AML-193 (cell line): ENCODE results near the gene MICAL3.

Source experiments
- DNase-seq, 2 experiments: peaks; one replicate each; lab custom pipeline; 2025; lab: John Stamatoyannopoulos, UW

Gene MICAL3

DNA sequence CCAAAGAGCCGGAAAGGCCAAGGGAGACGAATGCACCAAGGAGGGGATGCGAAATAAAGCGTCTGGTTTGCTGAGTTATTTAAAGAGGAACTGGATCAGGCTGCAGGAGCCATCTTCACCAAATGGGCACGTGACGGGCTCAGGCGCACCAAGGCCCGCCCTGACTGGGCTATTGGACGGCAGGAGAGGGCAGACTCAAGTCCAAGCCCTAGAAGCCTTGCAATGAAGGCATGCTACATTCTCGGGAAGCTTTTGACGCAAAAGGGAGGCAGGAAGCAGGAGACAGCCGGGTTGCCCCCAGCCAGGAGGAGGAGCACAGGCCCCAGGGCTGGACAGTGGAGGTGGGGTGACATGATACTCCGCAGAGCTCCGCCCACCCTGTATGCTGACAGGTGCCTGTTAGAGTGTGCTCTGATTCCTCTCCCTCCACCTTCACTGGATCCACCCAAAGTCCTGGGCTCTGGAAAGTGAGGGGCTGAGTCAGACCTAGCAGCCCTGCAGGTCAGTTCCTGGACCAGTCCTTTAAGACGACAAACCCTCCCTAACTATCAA lies 208.6 kb downstream of the MICAL3 start:
- DNase-seq, result no peak

DNA sequence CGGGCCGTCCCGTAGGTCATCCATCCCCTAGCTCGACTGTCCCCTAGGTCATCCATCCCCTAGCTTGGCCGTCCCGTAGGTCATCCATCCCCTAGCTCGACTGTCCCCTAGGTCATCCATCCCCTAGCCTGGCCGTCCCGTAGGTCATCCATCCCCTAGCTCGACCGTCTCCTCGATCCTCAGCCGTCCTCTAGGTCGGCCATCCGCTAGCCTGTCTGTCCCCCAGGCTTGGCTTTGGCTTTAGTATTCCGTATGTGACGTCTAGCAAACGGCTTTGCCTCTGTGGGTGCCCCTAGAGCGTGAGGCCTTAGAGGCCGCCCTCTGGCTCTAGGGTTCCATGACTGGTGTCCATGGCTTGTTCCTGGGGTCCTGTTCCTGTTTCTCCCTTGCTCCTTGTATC lies 209.5 kb downstream of the MICAL3 start:
- DNase-seq, result no peak

DNA sequence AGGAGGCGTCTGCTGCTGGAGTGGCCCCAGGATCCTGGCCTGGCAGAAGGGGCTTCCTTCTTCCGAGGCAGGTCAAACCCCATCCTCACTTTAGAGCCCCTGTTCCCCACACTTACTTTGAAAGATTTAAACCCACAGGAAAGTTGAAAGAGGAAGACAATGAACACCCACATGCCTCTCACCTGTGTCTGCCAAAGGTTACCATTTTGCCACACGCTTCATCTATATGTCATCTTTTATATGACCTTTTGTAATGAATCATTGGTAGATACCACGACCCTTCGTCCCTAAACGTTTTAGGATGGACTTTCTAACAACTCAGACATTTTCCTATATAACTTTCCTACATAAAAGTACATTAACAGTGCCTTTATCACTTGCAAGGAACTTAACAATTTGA lies 210.3 kb downstream of the MICAL3 start:
- no peak for DNase-seq

DNA sequence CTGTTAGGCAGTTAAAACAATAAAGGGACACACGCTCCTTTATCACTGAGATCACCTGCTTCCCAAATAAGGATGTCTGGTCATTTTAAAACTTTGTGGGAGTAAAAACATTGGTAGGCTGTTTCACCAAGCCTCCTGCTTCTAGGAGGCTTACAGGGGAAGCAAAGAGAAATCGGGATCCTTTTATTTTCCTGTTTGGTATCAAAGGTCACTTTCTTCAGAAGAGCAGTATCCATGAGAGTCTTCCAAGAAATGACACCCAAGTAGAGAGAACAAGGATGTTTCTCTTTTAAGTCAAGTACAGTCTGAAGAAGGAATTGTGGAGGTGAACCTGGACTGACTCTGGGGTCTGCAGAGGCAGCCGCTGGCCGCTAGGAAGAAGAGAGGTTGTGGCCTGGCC lies 213.2 kb downstream of the MICAL3 start:
- DNase-seq, result no peak

DNA sequence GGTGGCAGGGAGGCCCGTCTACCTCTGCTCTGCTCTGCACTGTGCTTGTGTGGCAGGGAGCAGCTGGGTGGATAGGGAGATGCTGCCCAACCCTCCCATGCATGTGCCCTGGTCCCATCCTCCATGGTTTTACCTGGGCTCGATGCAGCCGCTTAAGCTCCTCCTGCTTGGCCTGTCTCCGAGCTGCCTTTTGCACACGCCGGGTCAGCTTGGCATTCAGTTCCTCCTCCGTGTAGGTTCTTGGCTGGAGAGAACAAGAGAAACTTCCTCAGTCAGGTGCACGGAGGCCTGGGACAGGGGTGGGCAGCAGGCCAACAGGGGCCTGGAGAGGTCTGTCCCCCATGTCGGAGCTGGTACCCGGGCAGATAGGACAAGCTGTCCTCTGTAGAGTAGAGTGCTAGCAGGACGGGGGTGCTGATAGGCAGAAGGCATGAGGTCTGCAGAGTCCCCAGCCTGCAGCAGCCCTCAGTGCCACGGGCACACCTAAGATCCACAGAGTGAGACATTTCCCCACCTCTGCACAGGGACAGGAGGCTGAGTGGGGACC lies 213.7 kb downstream of the MICAL3 start:
- DNase-seq, result no peak

DNA sequence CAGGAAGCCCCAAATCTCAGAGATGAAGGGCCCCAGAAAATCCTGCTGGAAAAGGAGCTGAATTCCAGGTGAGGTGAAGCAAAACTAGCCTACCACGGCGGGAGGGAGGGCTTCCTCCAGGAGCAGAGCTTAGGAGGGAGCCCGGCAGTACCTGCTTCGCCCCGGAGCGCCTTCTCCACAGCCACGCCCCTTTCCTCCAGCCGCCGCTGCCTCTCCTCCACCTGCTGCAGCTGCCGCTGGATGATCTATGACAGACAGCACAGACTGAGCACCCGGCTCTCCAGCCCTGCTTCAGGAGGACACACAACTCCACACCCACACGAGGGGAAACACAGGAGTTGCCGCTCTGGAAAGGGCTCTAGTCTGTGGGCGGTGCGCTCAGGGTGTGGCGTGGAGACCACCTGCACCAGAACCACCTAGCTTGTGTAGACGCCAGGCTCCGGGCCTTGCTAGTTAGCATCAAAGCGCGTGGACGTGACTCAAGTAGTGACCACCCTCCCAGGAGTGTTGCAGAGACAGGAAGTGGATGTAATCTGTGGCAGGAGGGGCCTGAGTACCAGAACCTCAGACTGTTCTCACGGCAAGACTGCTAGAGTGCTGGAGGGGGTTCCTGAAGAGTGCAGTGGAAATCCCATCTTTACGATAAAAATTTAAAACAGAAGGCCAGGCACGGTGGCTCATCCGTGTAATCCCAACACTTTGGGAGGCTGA lies 215.5 kb downstream of the MICAL3 start:
- DNase-seq, result no peak

DNA sequence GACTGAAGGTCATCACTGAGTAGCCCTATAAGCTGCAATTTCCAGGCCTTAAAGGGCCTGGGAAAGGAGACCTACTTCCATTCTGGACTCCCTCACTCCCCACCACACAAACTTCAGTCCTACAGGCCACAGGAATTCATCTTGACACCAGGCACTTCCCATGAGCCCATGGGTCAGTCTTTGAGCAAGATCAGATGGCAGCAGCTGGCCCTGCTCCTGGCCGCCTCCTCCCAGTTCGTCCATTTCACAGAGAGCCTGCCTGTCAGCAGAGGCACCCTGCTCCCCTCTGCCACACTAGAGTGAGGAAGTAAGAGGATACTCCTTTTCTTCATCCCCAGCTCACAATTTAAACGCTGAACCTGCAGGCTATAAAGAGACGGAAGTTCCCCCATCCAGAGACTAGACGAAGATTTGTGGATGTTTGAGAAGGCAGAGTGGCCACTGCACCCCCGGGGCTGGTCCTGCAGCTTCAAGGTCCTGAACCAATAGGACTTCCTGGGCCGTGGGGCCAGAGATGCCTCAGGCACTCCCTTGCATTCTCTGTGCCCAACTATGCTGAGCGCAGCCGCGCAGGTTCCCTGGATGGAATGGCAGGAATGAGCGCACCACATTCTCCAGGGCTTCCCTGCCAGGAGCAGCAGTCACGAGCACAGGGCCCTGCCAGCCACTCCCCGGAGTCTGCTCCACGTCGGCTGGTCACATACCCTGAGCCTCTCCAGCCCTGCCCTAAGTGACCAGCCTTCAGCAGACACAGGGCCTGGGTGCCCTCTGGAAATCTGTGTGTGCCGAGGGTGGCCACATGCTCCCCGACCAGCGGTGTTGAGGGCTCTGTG lies 216.6 kb downstream of the MICAL3 start:
- no peak for DNase-seq

DNA sequence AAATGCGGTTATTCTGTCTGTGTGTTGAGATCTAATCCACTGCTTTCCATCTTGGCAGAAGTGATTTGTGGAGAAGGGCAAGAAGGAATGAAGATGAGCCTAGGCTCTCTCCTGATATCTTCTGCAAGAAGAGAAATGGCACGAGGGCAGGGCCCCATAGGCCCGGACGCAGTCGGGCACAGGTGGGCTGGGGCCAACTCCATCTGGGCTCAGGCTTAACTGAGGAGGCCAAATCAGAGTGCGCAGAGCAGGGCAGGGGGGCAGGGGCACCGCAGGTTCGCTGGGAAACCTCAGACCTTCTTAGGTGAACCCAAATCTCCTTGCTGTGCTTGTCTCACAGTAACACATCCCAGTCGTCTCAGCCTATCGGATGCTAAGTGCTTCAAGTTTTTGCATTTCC lies 217.3 kb downstream of the MICAL3 start:
- no peak for DNase-seq

DNA sequence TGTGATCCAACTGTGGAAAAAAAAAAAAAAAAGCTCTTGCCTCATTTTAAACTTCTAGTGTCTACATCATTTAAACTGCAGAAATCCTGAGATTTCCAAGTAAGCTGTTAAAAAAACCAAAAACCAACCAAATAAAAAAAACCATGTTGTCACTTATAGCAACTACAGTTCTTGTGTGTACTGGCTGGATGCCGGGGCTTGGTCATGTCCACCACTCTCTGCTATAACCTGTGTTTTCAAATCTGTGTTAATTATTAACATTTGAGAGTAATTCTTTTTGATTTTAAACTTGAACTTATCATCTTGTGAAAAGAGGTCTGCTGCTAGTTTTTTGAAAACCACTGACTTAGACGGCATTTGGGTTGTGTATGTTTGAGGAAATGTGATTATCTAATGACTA lies 217.9 kb downstream of the MICAL3 start:
- DNase-seq, result no peak

DNA sequence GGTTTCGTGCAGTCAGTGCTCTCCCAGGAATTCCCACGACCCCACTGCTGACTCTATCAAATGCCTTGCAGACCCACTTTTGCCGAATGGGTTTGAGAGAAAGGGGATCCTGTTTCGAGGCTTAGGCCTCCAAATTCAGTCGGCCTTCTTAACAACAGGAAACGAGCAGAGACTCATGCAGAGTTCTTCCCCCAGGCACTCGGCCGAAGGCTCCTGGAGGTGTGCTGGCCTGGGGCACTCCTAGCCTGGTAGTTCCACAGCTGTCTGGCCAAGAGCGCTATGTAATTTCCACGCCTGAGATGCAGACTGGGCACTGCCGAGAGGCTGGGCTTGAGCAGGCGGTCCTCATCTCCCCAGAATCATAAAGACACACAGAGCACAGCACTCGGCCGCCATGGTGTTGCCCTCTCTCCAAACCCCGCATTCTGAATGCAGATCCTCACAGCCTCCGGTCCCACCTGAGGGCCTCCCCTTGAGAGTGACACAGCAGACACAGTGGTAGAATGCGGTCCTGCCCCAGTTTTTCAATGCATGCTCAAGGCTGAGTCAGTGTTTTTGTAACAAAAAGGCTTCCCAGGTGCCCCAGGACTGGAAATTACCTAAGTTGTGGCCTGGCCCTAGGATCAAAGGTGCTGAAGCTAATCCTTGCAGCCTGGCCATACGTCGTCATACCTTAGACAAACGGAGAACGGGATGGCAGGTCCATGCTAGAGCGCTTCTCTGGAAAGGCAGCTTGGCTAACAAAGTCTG lies 219.9 kb downstream of the MICAL3 start:
- no peak for DNase-seq

DNA sequence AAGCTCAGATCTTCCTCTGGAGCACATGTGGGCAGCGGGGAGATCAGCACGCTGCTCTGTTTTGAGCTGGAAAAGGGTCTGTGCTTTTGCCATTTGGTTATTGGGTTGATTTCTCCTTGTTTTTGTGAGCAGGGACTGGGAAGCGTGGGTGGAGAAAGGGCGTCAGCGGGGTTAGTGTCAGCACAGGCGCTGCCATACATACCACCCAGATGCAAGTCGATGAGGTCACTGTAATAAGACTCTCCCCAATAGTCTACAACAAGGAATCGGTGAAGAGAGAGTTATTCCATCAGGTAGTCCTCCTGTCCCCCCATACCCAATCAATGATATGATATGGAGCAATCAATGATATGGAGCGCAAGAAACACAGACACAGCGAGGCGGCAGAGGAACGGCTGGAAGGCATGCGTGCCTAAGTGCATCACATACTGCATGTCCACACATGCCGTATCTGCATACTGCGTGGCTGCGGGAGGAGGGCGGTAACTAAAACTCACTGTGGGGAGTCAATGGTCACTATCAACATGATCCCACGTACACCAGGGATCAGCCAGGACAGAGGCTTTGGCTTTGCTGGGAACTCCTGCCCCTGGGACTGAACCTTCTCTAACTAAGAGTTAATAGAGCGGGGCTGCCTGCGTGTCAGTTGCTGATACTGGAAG lies 220.6 kb downstream of the MICAL3 start:
- no peak for DNase-seq

DNA sequence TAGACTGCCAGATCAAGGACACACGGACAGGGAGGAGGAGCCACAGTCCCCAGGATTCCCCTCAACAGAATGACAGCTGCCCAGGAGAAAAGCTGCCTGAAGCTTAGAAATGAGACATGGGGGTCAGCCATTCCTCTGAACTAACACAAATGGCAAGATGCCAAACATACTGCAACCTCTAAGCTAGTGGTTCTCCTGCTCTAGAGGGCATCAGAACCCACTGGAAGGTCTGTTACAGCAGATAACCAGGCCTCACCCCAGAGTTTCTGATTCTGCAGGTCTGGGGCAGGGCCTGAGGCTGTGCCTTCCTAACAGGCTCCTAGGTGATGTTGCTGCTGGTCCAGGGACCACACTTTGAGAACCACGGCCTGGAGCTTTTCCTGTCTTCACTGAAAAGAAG lies 221.5 kb downstream of the MICAL3 start:
- DNase-seq, result no peak

DNA sequence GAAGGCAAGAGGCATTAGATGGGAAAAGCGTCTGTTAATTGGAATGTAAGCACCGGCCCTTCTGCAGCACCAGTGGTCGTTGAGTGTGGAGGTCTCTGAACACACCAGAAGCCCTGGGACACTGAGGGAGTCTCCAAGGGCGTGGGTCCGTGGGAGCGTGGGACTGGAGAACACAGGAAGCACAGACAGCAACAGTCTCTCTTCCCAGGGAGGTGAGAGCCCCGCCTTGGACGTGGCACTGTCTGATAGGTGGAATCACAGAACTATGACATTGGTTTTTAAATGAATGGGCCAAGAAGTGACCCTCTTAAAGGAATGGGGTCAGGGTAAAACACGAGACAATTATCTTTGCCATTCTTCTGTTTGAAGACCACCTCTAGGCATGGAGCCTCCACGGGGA lies 221.9 kb downstream of the MICAL3 start:
- no peak for DNase-seq

DNA sequence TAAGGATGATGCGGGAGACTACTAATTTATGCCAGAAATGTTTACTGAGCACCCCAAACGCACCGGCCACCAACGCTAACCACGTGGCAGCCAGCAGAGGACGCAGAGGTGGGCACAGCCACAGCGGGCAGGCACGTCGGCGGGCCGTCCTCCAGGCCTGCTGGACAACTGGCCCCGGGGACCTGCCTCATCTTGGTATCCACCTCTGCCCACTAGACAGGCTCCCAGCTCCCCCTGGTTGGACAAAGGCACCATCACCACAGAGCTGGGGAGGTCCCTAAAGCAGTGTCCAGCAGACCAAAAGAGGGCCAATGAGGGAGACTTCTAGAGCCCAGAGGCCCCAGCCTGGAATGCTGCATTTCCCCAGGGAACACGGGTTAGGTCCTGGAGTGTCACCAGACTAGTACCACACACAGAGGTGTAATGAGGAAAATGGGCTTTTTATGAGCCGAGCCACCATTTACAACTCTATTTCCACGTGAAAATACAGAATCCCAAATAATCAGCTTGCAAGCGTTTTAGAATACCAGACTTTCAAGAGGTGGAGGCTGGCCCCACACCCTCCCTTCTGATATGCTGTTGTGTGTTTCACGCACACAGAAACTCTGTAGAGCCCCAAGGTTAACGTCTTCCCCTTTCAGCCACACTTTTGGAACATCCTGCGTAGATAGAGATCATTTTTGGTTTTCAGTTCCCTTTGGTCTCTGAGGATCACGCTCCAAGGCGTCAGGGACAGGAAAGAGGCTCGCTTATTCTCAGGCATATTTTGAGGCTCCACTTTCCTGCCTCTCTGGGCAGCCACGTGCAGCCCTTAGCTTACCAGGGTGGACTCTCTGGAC lies 226.4 kb downstream of the MICAL3 start:
- DNase-seq, result no peak

DNA sequence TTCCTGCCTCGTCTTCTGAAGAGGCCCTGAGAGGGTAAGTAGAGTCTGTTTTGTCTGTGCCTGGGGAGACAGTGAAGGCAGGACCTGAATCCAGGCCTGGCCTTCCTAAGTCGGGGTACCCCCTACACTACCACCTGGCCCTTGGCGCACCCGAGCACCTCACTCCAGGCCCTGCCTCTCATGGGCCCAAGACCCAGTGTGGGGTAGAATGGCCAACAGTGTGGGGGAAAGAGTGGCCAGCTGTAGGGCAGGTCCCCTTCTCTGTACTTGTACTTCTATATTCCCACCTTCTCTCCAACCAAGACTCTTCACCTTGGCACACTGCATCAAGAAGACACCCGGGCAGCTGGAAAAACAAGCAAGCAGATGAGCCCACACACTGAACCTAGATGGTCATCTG lies 227.7 kb downstream of the MICAL3 start:
- no peak for DNase-seq

DNA sequence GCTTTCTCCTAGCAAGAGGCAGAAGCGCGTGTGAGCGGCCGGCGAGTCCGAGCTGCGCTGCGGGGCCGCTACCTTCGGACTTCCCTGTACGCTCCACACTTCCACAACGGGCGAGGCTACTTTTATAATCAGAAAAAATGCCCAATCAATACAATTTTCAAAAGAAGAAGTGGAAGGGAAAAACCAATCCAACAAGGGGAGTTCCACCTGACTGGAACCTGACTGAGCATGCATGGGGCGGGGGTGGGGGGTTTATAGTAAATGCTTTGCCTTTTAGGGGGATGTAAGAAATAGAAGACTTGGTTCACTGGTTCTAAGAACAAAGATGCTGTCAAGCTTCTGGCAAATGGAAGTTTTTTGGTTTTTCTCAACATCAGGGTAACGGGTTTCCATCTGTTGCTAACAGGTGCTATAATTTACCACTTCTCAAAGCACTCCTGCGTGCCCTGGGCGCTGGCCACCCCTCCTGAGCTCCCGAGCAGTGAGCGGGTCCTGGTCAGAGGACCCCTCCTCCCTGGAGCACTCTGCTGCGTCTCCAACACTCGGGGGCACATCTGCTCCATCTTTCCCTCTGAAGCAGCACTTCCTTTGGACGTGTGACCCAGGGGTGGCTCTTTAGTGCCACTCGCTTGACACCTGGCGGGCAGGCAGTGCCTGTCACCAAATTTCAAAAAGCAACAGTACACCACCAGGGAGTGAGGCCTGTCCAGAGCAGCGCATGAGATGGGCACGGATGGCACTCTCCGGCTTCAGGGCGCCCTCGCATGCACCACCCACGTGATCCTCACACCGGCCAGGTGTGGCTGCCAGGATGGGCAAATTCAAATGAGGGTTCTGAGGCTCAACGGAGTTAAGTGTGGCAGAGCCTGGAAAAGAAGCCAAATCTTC lies 228.5 kb downstream of the MICAL3 start:
- no peak for DNase-seq

DNA sequence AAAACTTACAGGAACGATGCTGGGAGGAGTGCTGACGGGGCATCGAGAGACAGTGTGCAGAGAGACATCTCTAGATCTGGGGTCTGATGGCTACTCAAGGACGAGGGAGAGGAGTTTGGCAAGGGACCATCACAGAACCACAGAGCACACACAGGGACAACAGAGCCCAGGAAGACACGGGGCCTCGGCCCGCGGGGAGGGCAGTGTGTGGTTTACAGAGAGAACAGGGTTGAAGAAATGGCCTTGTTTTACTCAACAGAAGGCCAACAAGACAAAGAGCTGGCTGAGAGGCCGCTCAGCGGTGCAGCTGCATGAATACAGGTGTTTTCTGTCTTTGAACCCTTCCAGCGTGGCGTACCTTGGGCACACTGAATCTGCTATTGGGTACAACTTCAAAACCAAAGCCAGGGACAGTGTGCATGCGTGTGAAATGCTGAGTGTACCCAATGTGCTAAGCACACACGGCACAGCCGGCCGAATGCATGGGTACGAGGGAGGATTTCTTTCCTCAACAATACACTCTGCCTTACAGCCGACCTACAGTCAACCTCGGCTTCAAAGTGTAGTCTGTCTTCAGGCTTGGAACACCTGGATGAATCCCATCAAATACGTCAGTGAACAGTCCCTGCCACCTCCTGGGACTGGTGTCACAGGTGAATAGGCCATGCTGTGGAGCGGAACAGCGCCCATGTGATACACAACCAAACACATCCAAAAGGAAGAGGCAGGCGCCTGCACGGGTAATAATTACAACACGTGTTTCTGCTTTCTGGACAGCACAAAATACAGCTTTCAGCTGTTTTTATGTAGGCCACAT lies 229.4 kb downstream of the MICAL3 start:
- no peak for DNase-seq

DNA sequence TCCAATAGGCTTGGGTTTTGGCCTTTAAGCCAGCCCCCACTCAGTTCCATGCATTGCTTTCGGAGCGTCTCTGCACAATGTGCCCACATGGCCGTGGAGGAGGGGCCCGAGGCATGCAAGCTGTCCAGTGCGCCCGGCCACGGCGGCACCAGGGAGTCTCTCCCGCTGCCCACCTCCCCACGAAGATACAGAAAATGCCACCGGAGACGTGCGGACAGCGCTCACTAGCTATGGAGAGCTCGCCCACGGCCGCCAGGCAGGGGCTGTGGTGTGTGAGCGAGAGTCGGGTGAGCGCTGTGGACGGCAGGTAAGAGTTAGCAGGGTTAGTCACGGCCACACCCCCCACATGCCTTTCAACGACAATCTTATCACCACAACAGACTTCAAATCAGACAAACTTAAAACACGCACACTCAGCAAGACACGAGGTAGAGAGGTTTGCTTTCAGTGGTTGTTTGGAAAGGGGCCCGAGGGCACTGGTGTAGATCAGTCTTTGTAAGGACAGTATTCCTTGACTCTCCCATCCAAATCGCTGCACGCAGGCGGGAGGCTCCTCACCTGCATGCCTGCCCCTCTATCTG lies 231.4 kb downstream of the MICAL3 start:
- no peak for DNase-seq

DNA sequence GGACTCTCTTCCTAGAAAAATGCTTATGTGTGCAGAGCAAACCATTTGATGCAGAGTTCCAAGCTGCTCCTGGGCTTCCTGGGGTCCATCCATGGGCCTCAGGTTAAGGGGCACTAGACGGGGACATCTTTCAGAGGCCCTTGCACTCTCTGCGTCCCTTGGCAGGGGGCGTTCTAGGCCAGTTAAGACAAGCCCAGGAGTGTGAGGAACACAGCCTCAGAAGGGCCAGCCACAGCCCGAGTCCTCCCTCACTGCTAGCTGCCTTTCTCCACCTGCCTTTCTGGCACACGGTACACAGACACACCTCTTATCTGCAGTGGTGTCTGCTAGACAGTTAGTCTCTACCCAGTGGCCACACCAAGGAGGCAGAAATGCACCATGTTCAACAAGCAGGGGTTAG lies 232.1 kb downstream of the MICAL3 start:
- DNase-seq, result no peak
